Brain microvascular endothelial cell (primary cell): Measurements from ENCODE around the gene SH3BP2.

Experiments
- DNase-seq: peaks from one replicate; pipeline ENCODE4 v3.0.0-alpha.2; 2020
- H3K27ac ChIP-seq: fragments of 250-450 bp; sonication (Bioruptor Pico); 2 replicates; pipeline ENCODE4 v1.5.1; 2020; ENCODE audit warnings: mild to moderate bottlenecking, moderate library complexity
- H3K27me3 ChIP-seq: fragments of 250-450 bp; sonication (Bioruptor Pico); replicated peaks from 2 replicates; pipeline ENCODE4 v1.5.1; 2020; ENCODE audit warnings: mild to moderate bottlenecking
- H3K36me3 ChIP-seq: fragments of 250-450 bp; sonication (Bioruptor Pico); replicated peaks from 2 replicates; pipeline ENCODE4 v1.5.1; 2020; ENCODE audit warnings: mild to moderate bottlenecking
- H3K4me3 ChIP-seq: 2 replicates; pipeline ENCODE4 v1.5.1; 2011; ENCODE audit warnings: low read depth, mild to moderate bottlenecking, control low read depth, low read length, moderate library complexity
- in situ Hi-C: cut with HindIII; loops from 2 replicates; pipeline ENCODE4 v1.10.0; 2017; ENCODE audit warnings: low sequenced_read_pairs, low pct_ligation_motif_present
- TF ChIP-seq, protein P1 (sequence below): IDR thresholded peaks from 2 replicates; pipeline ENCODE4 v1.5.1; 2011; ENCODE audit warnings: low read depth, mild to moderate bottlenecking, moderate library complexity, low read length, control low read depth, inconsistent platforms; ENCODE audit errors: missing control alignments

The SH3BP2 gene

DNA sequence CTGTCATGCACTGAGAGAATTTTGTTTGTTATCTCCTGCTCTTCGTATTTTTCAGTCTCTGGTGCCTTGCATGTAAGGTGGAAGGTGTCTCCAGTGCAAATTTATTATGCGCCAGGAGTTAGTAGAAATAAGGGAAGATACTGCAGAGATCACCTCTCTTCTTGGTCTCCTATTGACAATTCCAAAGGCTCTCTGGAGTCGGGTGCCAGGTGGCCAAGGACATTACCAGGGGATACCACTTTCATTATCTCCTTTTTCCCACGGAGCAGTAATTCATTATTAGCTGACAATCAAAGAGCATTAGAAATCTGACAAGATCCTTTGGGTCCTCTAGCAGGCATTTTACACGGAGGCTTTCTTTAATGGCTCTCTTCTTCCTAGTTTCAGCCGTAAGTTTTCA is 76.8 kb downstream of the SH3BP2 start:
- in situ Hi-C loops = no loop called here
- H3K27ac ChIP-seq = no peak overlapping the region

DNA sequence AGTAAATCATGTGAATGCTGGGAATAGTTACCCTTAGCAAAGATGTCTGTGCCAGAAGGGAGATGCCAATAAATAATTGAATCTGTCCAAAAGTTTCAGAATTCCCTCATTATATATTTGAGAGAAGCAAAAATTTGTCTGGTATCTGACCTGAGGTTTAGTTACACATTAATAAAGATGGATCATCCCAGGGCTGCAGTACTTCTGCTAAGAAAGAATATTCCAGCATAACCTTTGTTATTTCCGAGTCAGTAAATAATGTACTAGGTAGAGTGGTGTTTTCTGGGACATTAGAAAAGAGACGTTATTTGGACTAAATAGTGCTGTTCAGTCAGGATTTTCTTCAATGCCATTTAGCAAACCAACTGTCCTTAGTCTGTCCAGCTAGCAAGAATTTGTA is 77.2 kb downstream of the SH3BP2 start:
- in situ Hi-C loops = no loop called here
- no peak overlapping the region for H3K27ac ChIP-seq

More for the DNA sequence above, 76.8 kb downstream of the SH3BP2 start:
- Histone ChIP-seq H3K4me3 (no peak overlapping the region), H3K36me3 (no peaks in the 10 kb centered on the region), H3K27me3 (no peaks in the 10 kb centered on the region)
- no peak for DNase-seq
- TF ChIP-seq, protein P1, sequence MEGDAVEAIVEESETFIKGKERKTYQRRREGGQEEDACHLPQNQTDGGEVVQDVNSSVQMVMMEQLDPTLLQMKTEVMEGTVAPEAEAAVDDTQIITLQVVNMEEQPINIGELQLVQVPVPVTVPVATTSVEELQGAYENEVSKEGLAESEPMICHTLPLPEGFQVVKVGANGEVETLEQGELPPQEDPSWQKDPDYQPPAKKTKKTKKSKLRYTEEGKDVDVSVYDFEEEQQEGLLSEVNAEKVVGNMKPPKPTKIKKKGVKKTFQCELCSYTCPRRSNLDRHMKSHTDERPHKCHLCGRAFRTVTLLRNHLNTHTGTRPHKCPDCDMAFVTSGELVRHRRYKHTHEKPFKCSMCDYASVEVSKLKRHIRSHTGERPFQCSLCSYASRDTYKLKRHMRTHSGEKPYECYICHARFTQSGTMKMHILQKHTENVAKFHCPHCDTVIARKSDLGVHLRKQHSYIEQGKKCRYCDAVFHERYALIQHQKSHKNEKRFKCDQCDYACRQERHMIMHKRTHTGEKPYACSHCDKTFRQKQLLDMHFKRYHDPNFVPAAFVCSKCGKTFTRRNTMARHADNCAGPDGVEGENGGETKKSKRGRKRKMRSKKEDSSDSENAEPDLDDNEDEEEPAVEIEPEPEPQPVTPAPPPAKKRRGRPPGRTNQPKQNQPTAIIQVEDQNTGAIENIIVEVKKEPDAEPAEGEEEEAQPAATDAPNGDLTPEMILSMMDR = no peak

DNA sequence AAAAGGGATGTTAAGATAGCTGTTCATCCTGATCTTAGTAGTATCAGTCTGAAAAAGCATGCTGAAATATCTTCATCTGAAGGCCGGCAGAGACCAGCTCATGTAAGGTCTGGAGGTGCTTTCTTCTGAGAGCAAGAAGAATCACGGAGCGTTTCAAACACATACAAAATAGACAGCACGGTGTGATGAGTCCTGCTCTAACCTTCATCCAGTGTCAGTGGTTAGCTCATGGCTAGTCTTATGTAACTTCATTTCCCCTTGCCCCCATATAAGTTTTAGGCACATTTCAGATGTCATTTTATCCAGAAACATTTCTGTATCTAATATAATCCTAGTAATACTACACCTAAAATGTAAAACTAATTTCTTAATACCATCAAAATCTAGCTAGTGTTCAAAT is 78.6 kb downstream of the SH3BP2 start:
- no peak overlapping the region for H3K4me3 ChIP-seq
- H3K27me3 ChIP-seq = no peaks in the 10 kb centered on the region
- in situ Hi-C loops = no loop called here
- TF ChIP-seq, protein P1 = no peak
- peaks cover 7% of the 10 kb centered on the region for H3K36me3 ChIP-seq
- no peak overlapping the region for H3K27ac ChIP-seq
- no peak for DNase-seq

More for the DNA sequence above, 77.2 kb downstream of the SH3BP2 start:
- no peaks in the 10 kb centered on the region for H3K27me3 ChIP-seq
- no peak for DNase-seq
- no peak overlapping the region for H3K4me3 ChIP-seq
- no peaks in the 10 kb centered on the region for H3K36me3 ChIP-seq
- TF ChIP-seq, protein P1 = no peak

DNA sequence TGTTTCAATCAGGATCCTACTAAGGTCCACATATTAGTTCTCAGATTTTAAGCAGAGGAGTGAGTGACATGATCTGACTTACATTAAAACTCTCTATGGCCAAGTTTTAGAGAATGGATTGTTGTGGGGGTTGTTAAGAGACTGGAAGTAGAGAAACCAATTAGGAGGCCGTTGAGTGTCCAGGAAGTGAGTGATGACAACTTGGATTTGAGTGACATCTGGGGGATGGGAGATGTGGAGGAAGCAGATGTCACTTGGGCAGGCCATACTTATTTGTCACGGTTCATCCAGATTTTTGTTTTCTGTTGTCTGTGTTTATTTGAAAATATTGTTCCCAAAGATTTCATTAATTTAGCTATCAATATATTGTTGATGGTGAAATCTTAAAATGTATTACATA is 79.0 kb downstream of the SH3BP2 start:
- peaks cover 8% of the 10 kb centered on the region for H3K36me3 ChIP-seq
- no peak overlapping the region for H3K4me3 ChIP-seq
- DNase-seq = no peak
- H3K27ac ChIP-seq = no peak overlapping the region
- TF ChIP-seq, protein P1 = no peak
- no peaks in the 10 kb centered on the region for H3K27me3 ChIP-seq
- in situ Hi-C loops = no loop called here

DNA sequence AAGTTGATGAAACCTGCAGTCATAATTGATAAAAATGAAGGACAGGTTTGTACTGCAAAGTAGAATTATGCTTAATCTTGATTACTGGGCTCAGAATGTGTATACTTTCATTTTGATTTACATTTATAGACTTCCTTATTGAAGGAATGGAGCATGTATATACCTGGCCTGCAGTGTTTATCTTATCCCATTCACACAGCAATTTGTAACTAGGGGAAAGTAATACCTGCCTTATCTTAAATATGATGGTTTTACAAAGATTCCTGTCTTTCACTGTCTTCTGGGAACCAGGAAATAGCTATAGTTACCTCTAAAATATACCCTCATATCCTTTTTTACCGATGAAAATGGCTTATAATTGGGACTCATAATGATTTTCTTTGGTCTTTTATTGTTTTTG is 80.4 kb downstream of the SH3BP2 start:
- Histone ChIP-seq H3K4me3 (no peak overlapping the region), H3K36me3 (peaks cover 9% of the 10 kb centered on the region), H3K27me3 (no peaks in the 10 kb centered on the region), H3K27ac (no peak overlapping the region)
- in situ Hi-C loops = no loop called here
- DNase-seq = no peak
- TF ChIP-seq, protein P1 = no peak

DNA sequence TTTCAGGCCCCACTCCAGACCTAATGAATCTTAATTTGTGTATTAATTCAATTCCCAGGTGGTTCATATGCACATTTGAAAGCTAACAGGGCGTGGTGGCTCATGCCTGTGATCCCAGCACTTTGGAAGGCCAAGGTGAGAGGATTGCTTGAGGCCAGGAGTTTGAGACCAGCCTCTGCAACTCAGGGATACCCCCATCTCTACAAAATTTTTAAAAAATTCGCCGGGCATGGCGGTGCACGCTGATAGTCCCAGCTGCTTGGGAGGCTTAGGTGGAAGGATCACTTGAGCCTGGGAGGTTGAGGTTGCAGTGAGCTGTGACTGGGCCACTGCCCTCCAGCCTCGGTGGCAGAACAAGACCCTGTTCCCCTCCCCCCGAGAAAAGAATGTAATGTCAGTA is 82.0 kb downstream of the SH3BP2 start:
- TF ChIP-seq, protein P1 = no peak
- no peak for DNase-seq
- Histone ChIP-seq H3K27me3 (no peaks in the 10 kb centered on the region), H3K36me3 (peaks cover 13% of the 10 kb centered on the region), H3K4me3 (no peak overlapping the region), H3K27ac (no peak overlapping the region)
- in situ Hi-C loops = no loop called here
